ENCODE measurements around the gene GRK7.

- TF ChIP-seq SUZ12 (IDR thresholded peaks at IDR 0.05; ENCODE audit: extremely low read depth, insufficient read depth, insufficient read length), result no peak
- TF ChIP-seq ZNF274 (IDR thresholded peaks at IDR 0.05; ENCODE audit: low read depth, low read length), result no peak
These were observed 39.3 kb downstream of the GRK7 start for GRCh38 chr3:141802316-141803077.
